ENCODE measurements around the gene TOPBP1. TPM values are rescaled to one million over a fixed set of nuclear protein-coding genes. Genes with fewer than 3 reads are reported as not detected.

Gene TOPBP1
- total RNA-seq, 1 experiment from 2014 or later: 51.5 TPM

DNA sequence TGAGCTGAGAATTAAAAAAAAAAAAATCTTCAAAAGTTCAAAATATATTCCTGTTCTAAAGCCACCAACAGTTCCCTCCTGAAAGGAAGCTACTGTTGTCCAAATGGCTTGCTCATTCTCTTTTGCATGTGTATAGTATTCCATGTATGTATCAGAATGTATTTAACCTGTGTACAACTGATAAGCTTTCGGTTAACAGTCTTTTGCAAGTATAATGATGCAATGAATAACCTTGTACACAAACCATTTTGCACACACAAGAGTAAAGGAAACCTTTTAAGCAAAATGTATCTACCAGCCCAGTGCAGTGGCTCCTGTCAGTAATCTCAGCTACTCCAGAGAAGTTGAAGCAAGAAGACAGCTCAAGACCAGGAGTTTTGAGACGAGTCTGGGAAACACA is 32.6 kb downstream of the TOPBP1 start:
- Histone ChIP-seq H3K18ac (ENCODE audit: insufficient read length, low read depth, low read length) (no peak overlapping the region), H3K27me3 (ENCODE audit: insufficient read depth, low read length) (no peaks in the 10 kb centered on the region), H3T11ph (ENCODE audit: low read length) (no peak overlapping the region), H3K9ac (ENCODE audit: extremely low read depth, insufficient read length, low read length) (no peak overlapping the region), H3K79me2 (ENCODE audit: insufficient read depth, low read length) (no peaks in the 10 kb centered on the region), H4K5ac (ENCODE audit: insufficient read length, low read depth, low read length) (no peak overlapping the region), H4K91ac (ENCODE audit: insufficient read length, low read depth, low read length) (no peak overlapping the region), H3K23me2 (ENCODE audit: insufficient read length, low read depth, low read length, poor library complexity, severe bottlenecking) (no peaks in the 10 kb centered on the region), H4K20me1 (ENCODE audit: control insufficient read depth, insufficient read depth, insufficient read length) (no peaks in the 10 kb centered on the region), H2BK120ac (ENCODE audit: low read depth, low read length, poor library complexity, severe bottlenecking) (no peak overlapping the region), H2BK12ac (ENCODE audit: insufficient read length, low read depth, low read length) (no peak overlapping the region), H3K27ac (ENCODE audit: insufficient read length, low read depth, low read length) (no peak overlapping the region), H2AK5ac (ENCODE audit: insufficient read length, low read length) (no peak overlapping the region), H3K4me2 (ENCODE audit: insufficient read depth, insufficient read length, low read length) (no peak overlapping the region), H3K4me1 (ENCODE audit: insufficient read depth, low read length) (no peaks in the 10 kb centered on the region), H3K9me3 (ENCODE audit: control insufficient read depth, low read depth, low read length) (no peaks in the 10 kb centered on the region), H2BK20ac (ENCODE audit: low read depth, low read length, poor library complexity, severe bottlenecking) (no peak overlapping the region), H3K14ac (ENCODE audit: insufficient read depth, low read length) (no peak overlapping the region), H3K23ac (ENCODE audit: insufficient read length, low read depth, low read length) (no peak overlapping the region), H2AFZ (ENCODE audit: low read length) (no peak overlapping the region), H2BK5ac (ENCODE audit: insufficient read length, low read length) (no peak overlapping the region), H3K4ac (ENCODE audit: low read depth, low read length) (no peak overlapping the region), H3K56ac (ENCODE audit: insufficient read length, low read depth, low read length) (no peak overlapping the region), H4K8ac (replicated peaks; ENCODE audit: insufficient read length, low read depth, low read length) (no peak overlapping the region), H3K79me1 (ENCODE audit: insufficient read depth, low read depth, low read length, poor library complexity, severe bottlenecking) (no peaks in the 10 kb centered on the region), H2BK15ac (ENCODE audit: low read depth, low read length) (no peak overlapping the region)
- Mint-ChIP-seq H3K4me1 (no peaks in the 10 kb centered on the region), H3K27ac (no peak overlapping the region; a peak in 1 of 7 replicates), H3K9me3 (no peaks in the 10 kb centered on the region), H3K36me3 (ENCODE audit: insufficient read depth in 1 of 3, low read depth in 3 of 3) (peaks cover 19 to 62% (median 59%) of the 10 kb centered on the region in 3 experiments; a peak in 6 of 7 replicates), H3K4me3 (no peak overlapping the region), H3K27me3 (ENCODE audit: low read depth) (no peaks in the 10 kb centered on the region)
- TF ChIP-seq, protein P1, sequence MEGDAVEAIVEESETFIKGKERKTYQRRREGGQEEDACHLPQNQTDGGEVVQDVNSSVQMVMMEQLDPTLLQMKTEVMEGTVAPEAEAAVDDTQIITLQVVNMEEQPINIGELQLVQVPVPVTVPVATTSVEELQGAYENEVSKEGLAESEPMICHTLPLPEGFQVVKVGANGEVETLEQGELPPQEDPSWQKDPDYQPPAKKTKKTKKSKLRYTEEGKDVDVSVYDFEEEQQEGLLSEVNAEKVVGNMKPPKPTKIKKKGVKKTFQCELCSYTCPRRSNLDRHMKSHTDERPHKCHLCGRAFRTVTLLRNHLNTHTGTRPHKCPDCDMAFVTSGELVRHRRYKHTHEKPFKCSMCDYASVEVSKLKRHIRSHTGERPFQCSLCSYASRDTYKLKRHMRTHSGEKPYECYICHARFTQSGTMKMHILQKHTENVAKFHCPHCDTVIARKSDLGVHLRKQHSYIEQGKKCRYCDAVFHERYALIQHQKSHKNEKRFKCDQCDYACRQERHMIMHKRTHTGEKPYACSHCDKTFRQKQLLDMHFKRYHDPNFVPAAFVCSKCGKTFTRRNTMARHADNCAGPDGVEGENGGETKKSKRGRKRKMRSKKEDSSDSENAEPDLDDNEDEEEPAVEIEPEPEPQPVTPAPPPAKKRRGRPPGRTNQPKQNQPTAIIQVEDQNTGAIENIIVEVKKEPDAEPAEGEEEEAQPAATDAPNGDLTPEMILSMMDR (conservative IDR thresholded peaks at IDR 0.05): no peak
- DNase-seq: no peak
- no CpG with 5 or more reads among the region's 2 CpGs for WGBS (ENCODE audit: extremely low coverage, insufficient read length, low lambda C conversion rate)

Measured in H9 (cell line).